ENCODE measurements around the gene SPCS1. TPM values are rescaled to one million over a fixed set of nuclear protein-coding genes. Genes with fewer than 3 reads are reported as not detected.

SPCS1 gene
- total RNA-seq, 1 donor from 2014 or later, result 142 TPM

GRCh38 chr3:52681596-52681995 is 24.3 kb upstream of the SPCS1 start:
- H3K27me3 Mint-ChIP-seq (ENCODE audit: insufficient read depth, low read depth), result peaks cover 2% of the 10 kb centered on the region
- no peak overlapping the region for H3K4me2 ChIP-seq
- H3K27ac ChIP-seq, result no peak overlapping the region
- H3K4me3 Mint-ChIP-seq, result no peak overlapping the region
- H3K4me3 ChIP-seq, result no peak overlapping the region
- H3K27me3 ChIP-seq, result no peaks in the 10 kb centered on the region
- no peaks in the 10 kb centered on the region for H3K9me3 ChIP-seq (ENCODE audit: low read depth)
- H3K27ac Mint-ChIP-seq, result no peak overlapping the region
- peaks cover 22% of the 10 kb centered on the region for H3K36me3 Mint-ChIP-seq
- H2AFZ ChIP-seq (replicated peaks), result no peak overlapping the region
- no peak overlapping the region for H3K9ac ChIP-seq
- H3K36me3 ChIP-seq, result peaks cover 13% of the 10 kb centered on the region
- peaks cover 4% of the 10 kb centered on the region for H3F3A ChIP-seq (ENCODE audit: low read depth)
- H4K20me1 ChIP-seq (ENCODE audit: low read depth), result peaks cover 9% of the 10 kb centered on the region
- peaks cover 26% of the 10 kb centered on the region for H3K4me1 Mint-ChIP-seq
- no peak for TF ChIP-seq EZH2phosphoT487 (IDR thresholded peaks at IDR 0.05)
- no peak for TF ChIP-seq CTCF (IDR thresholded peaks at IDR 0.05)
- TF ChIP-seq EZH2 (IDR thresholded peaks at IDR 0.05), result no peak
- H3K79me2 ChIP-seq (ENCODE audit: low read depth), result peaks cover 73% of the 10 kb centered on the region
- peaks cover 9% of the 10 kb centered on the region for H3K4me1 ChIP-seq
- no peak for DNase-seq (ENCODE audit: low spot score)
- no peaks in the 10 kb centered on the region for H3K9me3 Mint-ChIP-seq

GRCh38 chr3:52682016-52682415 is 23.9 kb upstream of the SPCS1 start:
- Mint-ChIP-seq H3K4me1 (peaks cover 29% of the 10 kb centered on the region), H3K4me3 (no peak overlapping the region), H3K27me3 (ENCODE audit: insufficient read depth, low read depth) (peaks cover 2% of the 10 kb centered on the region), H3K9me3 (no peaks in the 10 kb centered on the region), H3K36me3 (peaks cover 18% of the 10 kb centered on the region), H3K27ac (peak overlapping the region; percentile 21)
- Histone ChIP-seq H3K36me3 (peaks cover 13% of the 10 kb centered on the region), H3K79me2 (ENCODE audit: low read depth) (peaks cover 76% of the 10 kb centered on the region), H3F3A (ENCODE audit: low read depth) (peaks cover 4% of the 10 kb centered on the region), H3K27me3 (no peaks in the 10 kb centered on the region), H3K4me2 (no peak overlapping the region), H2AFZ (replicated peaks) (no peak overlapping the region), H3K9me3 (ENCODE audit: low read depth) (no peaks in the 10 kb centered on the region), H3K4me3 (no peak overlapping the region), H3K27ac (no peak overlapping the region), H3K9ac (no peak overlapping the region), H3K4me1 (peaks cover 12% of the 10 kb centered on the region), H4K20me1 (ENCODE audit: low read depth) (peaks cover 9% of the 10 kb centered on the region)
- peak; percentile 27 for DNase-seq (ENCODE audit: low spot score)
- TF ChIP-seq CTCF (IDR thresholded peaks at IDR 0.05), result no peak
- TF ChIP-seq EZH2phosphoT487 (IDR thresholded peaks at IDR 0.05), result no peak
- TF ChIP-seq EZH2 (IDR thresholded peaks at IDR 0.05), result no peak

GRCh38 chr3:52683611-52684010 is 22.3 kb upstream of the SPCS1 start:
- peaks cover 17% of the 10 kb centered on the region for H4K20me1 ChIP-seq (ENCODE audit: low read depth)
- peak overlapping the region; percentile 5 for H3K27ac ChIP-seq
- DNase-seq (ENCODE audit: low spot score), result no peak
- H3K27me3 Mint-ChIP-seq (ENCODE audit: insufficient read depth, low read depth), result peaks cover 2% of the 10 kb centered on the region
- H3K4me2 ChIP-seq, result no peak overlapping the region
- TF ChIP-seq EZH2phosphoT487 (IDR thresholded peaks at IDR 0.05) (no peak), CTCF (IDR thresholded peaks at IDR 0.05) (no peak), EZH2 (IDR thresholded peaks at IDR 0.05) (no peak)
- H3K4me1 ChIP-seq, result peaks cover 21% of the 10 kb centered on the region
- no peak overlapping the region for H3K4me3 Mint-ChIP-seq
- H3F3A ChIP-seq (ENCODE audit: low read depth), result peaks cover 17% of the 10 kb centered on the region
- no peaks in the 10 kb centered on the region for H3K27me3 ChIP-seq
- peaks cover 20% of the 10 kb centered on the region for H3K36me3 ChIP-seq
- peaks cover 17% of the 10 kb centered on the region for H3K36me3 Mint-ChIP-seq
- no peak overlapping the region for H3K27ac Mint-ChIP-seq
- peaks cover 31% of the 10 kb centered on the region for H3K4me1 Mint-ChIP-seq
- no peak overlapping the region for H3K9ac ChIP-seq
- H3K9me3 Mint-ChIP-seq, result no peaks in the 10 kb centered on the region
- no peaks in the 10 kb centered on the region for H3K9me3 ChIP-seq (ENCODE audit: low read depth)
- H3K4me3 ChIP-seq, result no peak overlapping the region
- H3K79me2 ChIP-seq (ENCODE audit: low read depth), result peaks cover 92% of the 10 kb centered on the region
- H2AFZ ChIP-seq (replicated peaks), result no peak overlapping the region

All from neural progenitor cell (in vitro differentiated cells).